ENCODE measurements around the gene TM4SF18. TPM values are rescaled to one million over a fixed set of nuclear protein-coding genes. Genes with fewer than 3 reads are reported as not detected.

TM4SF18 gene
- total RNA-seq, 1 donor from 2014 or later: not detected

GRCh38 chr3:149368674-149369497, 35.5 kb upstream of the TM4SF18 start:
- Histone ChIP-seq H3K9ac (no peak overlapping the region), H3K36me3 (no peaks in the 10 kb centered on the region), H4K20me1 (ENCODE audit: low read depth) (no peaks in the 10 kb centered on the region), H3K4me1 (peaks cover 30% of the 10 kb centered on the region), H2AFZ (replicated peaks) (no peak overlapping the region), H3K9me3 (ENCODE audit: low read depth) (no peaks in the 10 kb centered on the region), H3F3A (ENCODE audit: low read depth) (peaks cover 29% of the 10 kb centered on the region), H3K27ac (no peak overlapping the region), H3K27me3 (no peaks in the 10 kb centered on the region), H3K4me3 (no peak overlapping the region), H3K79me2 (ENCODE audit: low read depth) (no peaks in the 10 kb centered on the region), H3K4me2 (peak overlapping the region; percentile 51)
- Mint-ChIP-seq H3K27me3 (ENCODE audit: insufficient read depth, low read depth) (peaks cover 4% of the 10 kb centered on the region), H3K36me3 (no peaks in the 10 kb centered on the region), H3K4me3 (no peak overlapping the region), H3K4me1 (peaks cover 16% of the 10 kb centered on the region), H3K9me3 (no peaks in the 10 kb centered on the region), H3K27ac (no peak overlapping the region)
- DNase-seq (ENCODE audit: low spot score): no peak
- TF ChIP-seq CTCF (IDR thresholded peaks at IDR 0.05): no peak
- TF ChIP-seq EZH2 (IDR thresholded peaks at IDR 0.05): no peak
- TF ChIP-seq EZH2phosphoT487 (IDR thresholded peaks at IDR 0.05): no peak

- no peak for TF ChIP-seq EZH2phosphoT487 (IDR thresholded peaks at IDR 0.05)
- no peak for TF ChIP-seq CTCF (IDR thresholded peaks at IDR 0.05)
- TF ChIP-seq EZH2 (IDR thresholded peaks at IDR 0.05): no peak
- H3F3A ChIP-seq (ENCODE audit: low read depth): peaks cover 29% of the 10 kb centered on the region
- no peaks in the 10 kb centered on the region for H3K36me3 ChIP-seq
- no peaks in the 10 kb centered on the region for H4K20me1 ChIP-seq (ENCODE audit: low read depth)
- H3K27ac ChIP-seq: no peak overlapping the region
- Mint-ChIP-seq H3K4me3 (no peak overlapping the region), H3K9me3 (no peaks in the 10 kb centered on the region), H3K27me3 (ENCODE audit: insufficient read depth, low read depth) (peaks cover 4% of the 10 kb centered on the region), H3K36me3 (no peaks in the 10 kb centered on the region), H3K27ac (no peak overlapping the region), H3K4me1 (peaks cover 14% of the 10 kb centered on the region)
- no peak for DNase-seq (ENCODE audit: low spot score)
- H2AFZ ChIP-seq (replicated peaks): no peak overlapping the region
- no peak overlapping the region for H3K4me3 ChIP-seq
- no peak overlapping the region for H3K9ac ChIP-seq
- H3K79me2 ChIP-seq (ENCODE audit: low read depth): no peaks in the 10 kb centered on the region
- H3K4me2 ChIP-seq: no peak overlapping the region
- H3K9me3 ChIP-seq (ENCODE audit: low read depth): no peaks in the 10 kb centered on the region
- no peaks in the 10 kb centered on the region for H3K27me3 ChIP-seq
- H3K4me1 ChIP-seq: peaks cover 30% of the 10 kb centered on the region
Measured at GRCh38 chr3:149368201-149368673, 34.8 kb upstream of the TM4SF18 start.

GRCh38 chr3:149366941-149367840, 33.8 kb upstream of the TM4SF18 start:
- TF ChIP-seq EZH2phosphoT487 (IDR thresholded peaks at IDR 0.05) (no peak), CTCF (IDR thresholded peaks at IDR 0.05) (no peak), EZH2 (IDR thresholded peaks at IDR 0.05) (no peak)
- H3F3A ChIP-seq (ENCODE audit: low read depth): peaks cover 29% of the 10 kb centered on the region
- no peak overlapping the region for H3K4me3 ChIP-seq
- H3K27me3 Mint-ChIP-seq (ENCODE audit: insufficient read depth, low read depth): peaks cover 4% of the 10 kb centered on the region
- no peak overlapping the region for H3K4me2 ChIP-seq
- H3K9ac ChIP-seq: no peak overlapping the region
- no peak overlapping the region for H3K4me3 Mint-ChIP-seq
- no peak overlapping the region for H3K27ac Mint-ChIP-seq
- no peak overlapping the region for H3K27ac ChIP-seq
- H3K27me3 ChIP-seq: no peaks in the 10 kb centered on the region
- no peaks in the 10 kb centered on the region for H3K36me3 ChIP-seq
- DNase-seq (ENCODE audit: low spot score): no peak
- H4K20me1 ChIP-seq (ENCODE audit: low read depth): no peaks in the 10 kb centered on the region
- no peaks in the 10 kb centered on the region for H3K79me2 ChIP-seq (ENCODE audit: low read depth)
- no peaks in the 10 kb centered on the region for H3K9me3 ChIP-seq (ENCODE audit: low read depth)
- H3K4me1 ChIP-seq: peaks cover 30% of the 10 kb centered on the region
- no peaks in the 10 kb centered on the region for H3K36me3 Mint-ChIP-seq
- no peaks in the 10 kb centered on the region for H3K9me3 Mint-ChIP-seq
- H3K4me1 Mint-ChIP-seq: peaks cover 14% of the 10 kb centered on the region
- H2AFZ ChIP-seq (replicated peaks): no peak overlapping the region

Data from neural progenitor cell (in vitro differentiated cells).